Stimulated activated CD4-positive, alpha-beta T cell treated with anti-CD3 and anti-CD28 coated beads, Interleukin-2, amount 100 ng/mL, for 48 hours (primary cell): Measurements from ENCODE around the gene ACOXL.
"Not testable (repeated sequence)": the region's sequence is repeated elsewhere in the genome, so short reads cannot be mapped to it uniquely, and the experiment has no call there.

Experiments
- DNase-seq, 2 donors: peaks; one replicate each; pipeline ENCODE4 v3.0.0-alpha.2; 2020

Gene ACOXL

DNA sequence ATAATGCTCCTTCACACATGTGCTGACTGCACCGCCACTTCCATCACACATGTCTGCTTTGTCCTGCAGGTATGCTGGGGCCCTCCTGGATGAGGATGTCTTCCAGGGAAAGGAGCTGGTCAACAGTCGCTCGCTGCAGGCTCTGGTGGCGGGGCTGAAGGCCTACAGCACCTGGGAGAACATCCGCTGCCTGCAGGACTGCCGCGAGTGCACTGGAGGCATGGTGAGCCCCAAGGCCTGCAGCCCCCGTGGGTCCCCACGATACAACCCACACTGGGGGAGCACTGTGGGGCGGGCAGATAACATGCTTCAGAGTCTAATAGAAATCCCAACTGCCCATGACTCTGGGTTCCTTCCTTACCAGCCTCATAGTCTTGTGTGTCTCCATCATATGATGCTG is 201.0 kb downstream of the ACOXL start:
- no peak for DNase-seq

GRCh38 chr2:110934948-110935347 is 202.6 kb downstream of the ACOXL start:
- DNase-seq: no peak

- no peak for DNase-seq
These were observed 208.1 kb downstream of the ACOXL start for GRCh38 chr2:110940376-110940910.

DNA sequence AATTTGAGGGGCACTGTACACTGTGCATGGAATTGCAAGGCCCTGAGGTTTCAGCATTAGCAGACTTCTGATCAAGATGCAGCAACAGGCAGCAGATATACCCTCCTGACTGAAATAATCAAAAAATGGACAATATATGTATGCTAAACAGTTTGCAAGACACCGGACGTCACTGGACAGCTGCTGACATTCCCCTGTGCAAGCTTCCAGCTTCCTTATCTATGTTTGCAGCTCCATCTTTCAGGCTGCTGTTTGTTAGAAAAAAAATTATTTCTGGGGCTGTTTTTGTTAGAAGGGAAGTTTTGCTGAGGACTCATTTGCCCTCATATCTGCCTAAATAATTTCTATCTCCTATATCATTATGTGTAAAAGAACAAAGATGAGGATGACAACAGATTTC is 208.9 kb downstream of the ACOXL start:
- no peak for DNase-seq

DNA sequence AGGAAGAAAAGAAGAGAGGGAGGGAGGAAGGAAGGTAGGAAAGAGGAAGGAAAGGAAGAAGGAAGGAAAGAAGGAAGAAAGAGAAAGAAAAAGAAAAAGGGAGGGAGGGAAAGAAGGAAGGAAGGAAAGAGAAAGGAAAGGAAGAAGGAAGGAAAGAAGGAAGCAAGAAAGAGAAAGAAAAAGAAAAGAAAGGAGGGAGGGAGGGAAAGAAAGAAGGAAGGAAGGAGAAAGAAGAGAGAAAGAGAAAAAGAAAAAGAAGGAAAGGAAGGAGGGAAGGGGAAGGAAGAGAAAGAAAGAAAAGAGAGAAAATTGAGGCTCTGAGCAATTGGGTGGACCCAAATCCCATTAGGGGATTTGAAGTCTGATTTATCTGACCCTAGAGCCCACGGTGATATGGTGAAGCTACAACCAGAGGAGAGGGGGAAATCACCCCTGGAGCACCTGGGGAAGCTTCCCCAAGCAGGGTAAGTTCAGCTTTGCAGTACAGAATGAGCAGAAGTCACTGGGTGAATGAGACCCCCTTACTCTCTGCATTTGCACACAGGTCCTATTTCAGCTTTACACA is 210.8 kb downstream of the ACOXL start:
- no peak for DNase-seq

GRCh38 chr2:110946902-110947301 is 214.5 kb downstream of the ACOXL start:
- no peak for DNase-seq

- no peak for DNase-seq
These were observed 215.8 kb downstream of the ACOXL start for GRCh38 chr2:110948027-110948674.

DNA sequence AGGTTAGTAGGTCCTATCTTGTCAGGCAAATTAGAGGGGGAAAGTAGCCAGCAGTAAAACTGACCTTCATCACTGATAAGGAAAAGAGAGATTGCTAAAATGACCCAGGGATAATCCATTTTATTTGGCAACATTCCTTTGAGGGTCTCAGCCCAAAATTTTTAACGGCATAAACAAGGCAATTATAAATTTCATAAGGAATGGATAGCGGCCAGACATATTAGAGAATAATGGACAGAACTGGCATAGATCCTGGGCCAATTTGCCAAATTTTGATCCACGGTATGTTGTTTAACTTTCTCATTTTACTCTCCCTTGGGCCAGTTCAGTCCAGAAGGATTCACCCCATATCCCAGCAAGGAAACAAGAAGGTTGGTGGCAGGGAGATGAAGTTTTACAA is 217.9 kb downstream of the ACOXL start:
- no peak for DNase-seq

DNA sequence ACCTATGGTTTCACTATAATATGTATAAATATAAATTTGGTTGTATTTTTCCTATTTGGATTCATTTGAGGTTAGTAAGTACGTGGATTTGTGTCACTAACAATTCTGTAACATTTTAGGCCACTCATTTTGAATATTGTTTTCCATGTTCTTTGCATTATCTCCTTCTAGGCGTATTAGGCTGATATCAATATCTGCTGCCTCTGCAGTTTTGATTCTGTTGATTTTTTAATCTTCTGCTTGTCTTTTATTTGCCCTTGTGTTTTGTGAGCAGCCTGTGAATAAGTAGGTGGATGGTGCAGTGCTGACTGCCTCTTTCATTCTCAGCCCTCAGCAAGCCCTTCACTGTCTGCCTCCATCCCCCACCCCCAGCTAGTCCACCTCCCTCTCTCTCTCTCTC is 222.7 kb downstream of the ACOXL start:
- no peak for DNase-seq

DNA sequence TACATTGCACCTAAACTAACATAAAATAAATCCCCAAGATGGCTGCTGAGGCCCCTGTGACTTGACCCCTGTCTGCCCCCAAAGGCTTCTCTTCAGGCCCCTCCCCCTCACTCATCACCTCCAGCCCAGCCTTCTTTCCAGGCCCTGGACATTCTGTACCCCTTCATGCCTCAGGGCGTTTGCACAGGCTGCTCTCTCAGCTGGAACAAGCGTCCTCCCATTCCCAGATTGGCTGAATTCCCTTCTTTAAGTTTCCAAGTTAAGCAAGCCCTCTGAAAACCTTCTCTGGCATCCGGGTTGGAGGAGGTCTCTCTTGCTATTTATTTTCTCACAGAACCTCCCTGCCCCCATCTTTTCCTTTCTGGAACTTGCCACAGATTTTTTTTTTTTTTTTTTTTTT is 223.2 kb downstream of the ACOXL start:
- DNase-seq: no peak

- DNase-seq: no peak
These were observed 224.9 kb downstream of the ACOXL start for GRCh38 chr2:110957293-110957692.

- no peak for DNase-seq
These were observed 226.2 kb downstream of the ACOXL start for GRCh38 chr2:110958346-110959119.

GRCh38 chr2:110959198-110959597 is 226.8 kb downstream of the ACOXL start:
- DNase-seq: no peak

DNA sequence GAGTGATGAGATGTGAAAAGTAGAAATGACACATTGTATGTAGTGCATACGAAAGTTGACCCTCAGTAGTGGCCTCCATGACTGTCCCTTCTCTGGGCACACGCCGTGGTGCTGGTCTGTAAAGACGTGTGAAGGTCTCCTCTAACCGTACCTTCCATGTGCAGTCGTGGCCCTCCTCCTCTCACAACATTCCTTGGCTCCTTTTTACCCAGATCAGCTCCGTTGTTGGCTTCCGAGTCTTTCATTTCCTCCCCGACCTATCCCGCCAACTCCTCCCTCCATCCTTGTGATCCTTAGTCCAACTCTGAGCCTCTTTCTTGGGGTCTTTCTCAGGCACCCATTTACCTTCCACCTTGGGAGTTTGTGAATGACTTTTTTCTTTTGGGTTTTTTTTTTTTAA is 227.9 kb downstream of the ACOXL start:
- no peak for DNase-seq

DNA sequence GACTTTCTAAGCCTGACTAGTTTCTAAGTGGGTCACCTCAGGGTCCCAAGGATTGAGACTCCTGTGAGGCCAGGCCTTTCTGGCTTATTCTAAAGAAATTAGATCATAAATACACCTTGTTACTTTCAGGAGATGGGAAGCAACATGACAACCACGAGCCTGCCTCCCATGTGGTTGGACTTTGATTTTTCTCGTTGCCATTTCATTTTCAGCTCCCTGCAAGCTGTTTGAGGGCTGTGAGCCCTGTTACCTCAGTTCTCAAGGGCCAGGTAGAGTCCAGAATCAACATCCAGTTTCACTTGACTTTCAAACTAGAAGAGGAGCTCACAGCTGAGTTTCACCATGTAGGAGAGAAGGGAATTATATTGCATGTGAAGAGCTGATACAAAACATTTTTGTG is 228.6 kb downstream of the ACOXL start:
- DNase-seq: no peak

DNA sequence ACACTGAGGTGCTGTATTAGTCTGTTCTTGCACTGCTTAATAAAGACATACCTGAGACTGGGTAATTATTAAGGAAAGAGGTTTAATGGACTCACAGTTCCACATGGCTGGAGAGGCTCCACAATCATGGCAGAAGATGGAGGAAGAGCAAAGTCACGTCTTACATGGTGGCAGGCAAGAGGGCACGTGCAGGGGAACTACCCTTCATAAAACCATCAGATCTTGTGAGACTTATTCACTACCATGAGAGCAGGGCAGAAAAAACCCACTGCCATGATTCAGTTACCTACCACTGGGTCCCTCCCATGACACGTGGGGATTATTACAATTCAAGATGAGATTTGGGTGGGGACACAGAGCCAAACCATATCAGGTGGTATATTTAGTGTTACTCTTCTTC is 229.3 kb downstream of the ACOXL start:
- DNase-seq: not testable (repeated sequence)

DNA sequence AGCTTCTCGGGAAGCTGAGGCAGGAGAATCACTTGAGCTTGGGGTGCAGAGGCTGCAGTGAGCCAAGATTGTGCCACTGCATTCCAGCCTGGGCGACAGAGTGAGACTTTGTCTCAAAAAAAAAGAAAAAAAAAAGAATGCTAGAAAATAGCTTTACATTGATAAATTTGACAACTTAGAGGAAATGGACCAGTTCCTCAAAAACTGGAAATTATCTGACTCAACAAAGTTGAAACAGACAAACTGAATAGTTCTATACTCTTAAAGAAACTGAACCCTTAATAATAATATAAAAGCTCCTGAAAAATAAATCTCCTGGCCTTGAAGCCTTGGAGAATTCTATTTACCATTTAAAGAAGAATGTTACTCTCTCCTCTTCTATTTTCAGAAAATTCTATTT is 237.3 kb downstream of the ACOXL start:
- DNase-seq: no peak

- DNase-seq: no peak
These were observed 237.8 kb downstream of the ACOXL start for GRCh38 chr2:110970201-110970600.

- DNase-seq: no peak
These were observed 239.4 kb downstream of the ACOXL start for GRCh38 chr2:110971811-110972210.

- no peak for DNase-seq
These were observed 240.9 kb downstream of the ACOXL start for GRCh38 chr2:110973262-110973661.

GRCh38 chr2:110977403-110977802 is 245.0 kb downstream of the ACOXL start:
- DNase-seq: no peak

DNA sequence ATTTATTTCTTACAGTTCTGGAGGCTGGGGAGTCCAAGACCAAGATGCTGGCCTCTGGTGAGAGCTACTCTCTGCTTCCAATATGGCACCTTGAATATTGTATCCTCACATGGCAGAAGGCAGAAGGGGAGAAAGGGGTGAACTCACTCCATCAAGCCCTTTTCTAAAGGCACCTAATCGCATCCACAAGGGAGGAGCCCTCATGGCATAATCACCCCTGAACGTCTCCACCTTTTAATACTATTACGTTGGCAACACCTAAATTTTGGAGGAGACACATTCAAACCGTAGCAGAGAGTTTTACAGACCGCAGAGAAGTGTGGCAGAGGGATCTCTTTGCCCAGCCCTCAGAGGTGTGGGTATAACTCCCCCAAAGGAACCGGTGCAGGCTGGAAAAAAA is 245.8 kb downstream of the ACOXL start:
- no peak for DNase-seq

DNA sequence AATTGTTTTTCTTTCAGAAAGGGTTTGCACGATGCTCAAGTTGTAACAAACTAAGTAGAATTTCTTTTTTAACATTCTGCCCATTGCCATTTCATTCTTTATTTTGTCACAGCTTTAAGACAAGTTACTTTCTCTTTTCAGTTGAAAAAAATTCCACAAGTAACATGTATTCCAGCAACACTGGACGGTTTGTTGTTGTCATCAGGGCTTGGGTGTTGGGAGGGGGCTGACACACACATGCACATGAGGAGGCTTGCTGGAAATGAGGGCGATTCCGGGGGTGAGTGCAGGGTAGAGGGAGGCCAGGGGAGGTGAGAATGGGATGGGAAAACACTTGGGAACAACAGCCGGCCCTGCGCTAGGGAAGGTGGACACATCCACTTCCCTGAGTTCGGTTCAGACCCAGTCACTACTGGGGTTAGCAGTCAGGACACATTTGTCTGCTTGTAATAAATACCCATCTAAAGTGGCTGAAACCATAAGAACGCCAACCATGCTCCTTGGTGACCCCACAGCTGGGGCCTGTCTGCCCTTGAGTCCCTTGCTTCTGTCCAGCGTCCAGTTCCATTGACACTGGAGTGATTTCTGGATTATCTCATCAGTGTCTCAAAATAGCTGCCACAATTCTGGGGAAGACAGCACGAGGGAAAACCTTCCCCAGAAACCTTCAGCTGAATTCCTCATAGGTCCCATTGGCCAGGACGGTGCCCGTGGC is 246.5 kb downstream of the ACOXL start:
- DNase-seq: no peak
